ENCODE results near the gene HBA2.

DNA sequence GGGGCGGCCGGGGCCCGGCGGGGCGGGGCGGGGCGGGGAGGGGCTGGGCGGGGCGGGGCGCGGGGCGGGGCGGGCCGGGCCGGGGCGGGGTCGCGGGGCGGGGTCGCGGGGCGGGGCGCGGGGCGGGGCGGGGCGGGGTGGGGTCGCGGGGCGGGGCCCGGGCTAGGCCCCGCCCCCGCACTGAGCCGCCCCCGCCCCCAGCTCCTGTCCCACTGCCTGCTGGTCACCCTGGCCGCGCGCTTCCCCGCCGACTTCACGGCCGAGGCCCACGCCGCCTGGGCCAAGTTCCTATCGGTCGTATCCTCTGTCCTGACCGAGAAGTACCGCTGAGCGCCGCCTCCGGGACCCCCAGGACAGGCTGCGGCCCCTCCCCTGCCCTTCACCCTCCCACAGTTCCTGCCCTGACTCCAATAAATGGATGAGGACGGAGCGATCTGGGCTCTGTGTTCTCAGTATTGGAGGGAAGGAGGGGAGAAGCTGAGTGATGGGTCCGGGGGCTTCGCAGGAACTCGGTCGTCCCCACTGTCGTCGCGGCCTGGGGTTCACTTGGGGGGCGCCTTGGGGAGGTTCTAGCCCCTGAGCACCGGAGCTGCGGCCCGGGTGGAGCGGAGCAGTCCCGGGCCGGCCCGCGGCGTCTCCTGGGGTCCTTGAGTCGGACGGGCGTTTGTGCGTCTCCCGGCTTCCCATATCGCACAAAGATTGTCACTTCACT is 7.7 kb upstream of the HBA2 start:
- TF ChIP-seq, protein P1, sequence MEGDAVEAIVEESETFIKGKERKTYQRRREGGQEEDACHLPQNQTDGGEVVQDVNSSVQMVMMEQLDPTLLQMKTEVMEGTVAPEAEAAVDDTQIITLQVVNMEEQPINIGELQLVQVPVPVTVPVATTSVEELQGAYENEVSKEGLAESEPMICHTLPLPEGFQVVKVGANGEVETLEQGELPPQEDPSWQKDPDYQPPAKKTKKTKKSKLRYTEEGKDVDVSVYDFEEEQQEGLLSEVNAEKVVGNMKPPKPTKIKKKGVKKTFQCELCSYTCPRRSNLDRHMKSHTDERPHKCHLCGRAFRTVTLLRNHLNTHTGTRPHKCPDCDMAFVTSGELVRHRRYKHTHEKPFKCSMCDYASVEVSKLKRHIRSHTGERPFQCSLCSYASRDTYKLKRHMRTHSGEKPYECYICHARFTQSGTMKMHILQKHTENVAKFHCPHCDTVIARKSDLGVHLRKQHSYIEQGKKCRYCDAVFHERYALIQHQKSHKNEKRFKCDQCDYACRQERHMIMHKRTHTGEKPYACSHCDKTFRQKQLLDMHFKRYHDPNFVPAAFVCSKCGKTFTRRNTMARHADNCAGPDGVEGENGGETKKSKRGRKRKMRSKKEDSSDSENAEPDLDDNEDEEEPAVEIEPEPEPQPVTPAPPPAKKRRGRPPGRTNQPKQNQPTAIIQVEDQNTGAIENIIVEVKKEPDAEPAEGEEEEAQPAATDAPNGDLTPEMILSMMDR (IDR thresholded peaks at IDR 0.05): no peak
- TF ChIP-seq POLR2AphosphoS5 (IDR thresholded peaks at IDR 0.05): no peak

All from sigmoid colon (tissue), 4 donors.